Heart right ventricle (tissue), 16 donors: ENCODE data around the gene KSR2. TPM values are rescaled to one million over a fixed set of nuclear protein-coding genes. Genes with fewer than 3 reads are reported as not detected.

Experiments used
- ATAC-seq, 8 donors: fragments of 200-7000 bp; cut with Tn5 transposase; one replicate each; pipeline ENCODE4 v1.9.1; 2020; ENCODE audit warnings: mild to moderate bottlenecking in 8 of 8, moderate library complexity in 8 of 8, moderate number of reproducible peaks in 1 of 8
- DNase-seq, 2 donors: peaks; one replicate each; pipeline ENCODE4 v3.0.0-alpha.2; 2020
- H3K27ac ChIP-seq, 10 donors: fragments of 200-600 bp; sonication (generic) in 2 of 10; one replicate each; pipeline versions ENCODE4 v1.5.0 to v1.8.0; 2020 to 2022; ENCODE audit warnings: mild to moderate bottlenecking in 3 of 10
- H3K27me3 ChIP-seq, 7 donors: fragments of 200-600 bp; one replicate each; pipeline ENCODE4 v1.8.0; 2021 to 2022; ENCODE audit warnings: mild to moderate bottlenecking in 2 of 7
- H3K36me3 ChIP-seq, 9 donors: fragments of 200-600 bp; sonication (generic) in 1 of 9; one replicate each; pipeline versions ENCODE4 v1.5.0 to v1.8.0; 2020 to 2022; ENCODE audit warnings: mild to moderate bottlenecking in 2 of 9
- H3K4me1 ChIP-seq, 9 donors: fragments of 200-600 bp; sonication (generic) in 1 of 9; one replicate each; pipeline versions ENCODE4 v1.5.0 to v1.8.0; 2020 to 2022; ENCODE audit warnings: mild to moderate bottlenecking in 4 of 9
- H3K4me3 ChIP-seq, 10 donors: fragments of 200-600 bp; sonication (generic) in 2 of 10; one replicate each; pipeline versions ENCODE4 v1.5.0 to v1.8.0; 2020 to 2022; ENCODE audit warnings: mild to moderate bottlenecking in 7 of 10, moderate library complexity in 2 of 10
- H3K9me3 ChIP-seq, 11 donors: fragments of 200-600 bp in 10 of 11; sonication (generic) in 2 of 11; one replicate each; pipeline versions ENCODE4 v1.5.0 to v1.8.0; 2013 to 2022; ENCODE audit warnings: mild to moderate bottlenecking in 2 of 11, control low read depth in 1 of 11, moderate library complexity in 1 of 11
- WGBS, 2 donors: extraction: QIAGEN DNeasy Blood & Tissue Kit; methylation state at CpG; one replicate each; pipeline ENCODE4 v1.1.7; 2013; ENCODE audit warnings: inconsistent platforms in 1 of 2; 5-methylcytosine and 5-hydroxymethylcytosine counted together
- intact Hi-C, 10 donors: fragments of 100-400 bp; cut with DNase I; formaldehyde crosslinking; loops; one replicate each; pipeline versions ENCODE4 v1.11.1 to v1.14.2; 2022
- polyA plus RNA-seq, 2 donors: library from polyadenylated mRNA; stranded (reverse); fragments of 200-250 nt; gene quantifications; one replicate each; pipeline ENCODE4 v1.2.3, GENCODE V29; 2013
- total RNA-seq, 10 donors: library from RNA; stranded (reverse); fragmentation: NEBNext Ultra II Directional in 3 of 10; extraction: Animal tissue kit (Norgen Biotek cat#: 25700) in 3 of 10; gene quantifications; one replicate each; pipeline versions ENCODE4 v1.2.1 to v1.2.4, GENCODE V29; 2021 to 2023
- TF ChIP-seq, protein P1 (sequence below), 9 donors: fragments of 200-600 bp; sonication (generic) in 2 of 9; IDR thresholded peaks; one replicate each; pipeline versions ENCODE4 v1.5.0 to v1.8.0; 2021 to 2022; ENCODE audit warnings: antibody characterized with exemption in 9 of 9, mild to moderate bottlenecking in 5 of 9, moderate library complexity in 1 of 9
- donor health status: Arrhythmogenic right ventricular cardiomyopathy.
- donor health status: ischemic (EF 13 %, LVEDD 7.1; RV severe dilation, severe dysfunction).
- donor health status: healthy with polysubstance abuse.
- donor health status: DM: no; HTN: yes; CAD: no.
- donor health status: DM: no; HTN: no; CAD: no.
- donor health status: ischemic (EF 25% LVEDD 6.9; RV normal size, moderate dysfunction).
- donor health status: ischemic (EF 25% LVEDD 5.7; RV mildly dilated, moderate dysfunction).
- donor health status: healthy.
- donor health status: DM: yes; HTN: yes; CAD: no.
- donor health status: Ischemic cardiomyopathy.
- donor health status: ischemic (EF 35%, LVEDD 5.7; RV mildly dilated, moderate dysfunction).
- donor health status: nonischemic (EF 11% LVEDD 7.7; RV severe dilation, severe dysfunction).
- donor health status: DM: yes; HTN: yes; CAD: no.
- donor health status: PGD.
- donor health status: ischemic (EF 29% LVEDD 5.4; RV normal size, mild dysfunction).
- donor health status: nonischemic (EF 23%, LVEDD 6.1; RV moderate dilation, normal function).

KSR2 gene
- total and polyA plus RNA-seq, 12 donors: 0.02 TPM; not detected in 9

DNA sequence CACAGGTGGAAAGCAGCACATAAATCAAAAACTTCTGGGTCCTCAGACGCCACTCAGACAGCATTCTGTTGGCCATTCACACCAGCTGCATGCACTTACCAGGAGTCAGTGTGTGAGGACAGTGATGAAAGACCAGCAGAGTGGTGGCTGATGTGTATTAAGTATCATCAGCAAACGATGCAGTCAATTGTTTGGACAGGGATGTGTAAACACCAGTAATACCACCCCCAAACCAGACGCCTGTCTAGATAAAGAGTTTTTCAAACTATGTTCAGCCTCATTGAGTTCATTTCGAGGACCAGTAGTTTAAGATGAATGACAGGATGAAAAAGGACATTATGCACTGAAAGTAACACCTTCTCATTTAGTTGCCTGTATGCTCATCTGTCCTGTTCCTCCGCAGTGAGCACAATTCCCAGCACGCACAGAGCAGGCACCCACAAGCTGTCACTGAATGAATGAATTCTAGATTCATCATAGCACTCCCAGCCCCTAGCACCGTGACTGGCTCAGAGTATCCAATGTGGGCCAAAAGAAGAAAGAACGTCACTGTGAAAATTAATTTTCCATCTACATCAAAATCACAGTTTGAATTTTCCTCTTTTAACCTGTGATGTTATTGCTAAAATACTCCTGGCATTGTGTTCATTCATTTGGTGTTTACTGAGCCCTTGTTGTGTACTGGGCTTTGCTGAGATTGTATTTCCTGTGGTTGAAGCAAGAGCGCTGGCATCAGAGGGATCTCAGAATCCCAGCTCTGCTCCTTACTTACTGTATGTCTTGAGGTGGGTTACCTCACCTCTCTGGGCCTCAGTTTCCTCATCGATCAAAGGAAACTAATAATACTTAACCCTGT is 482.6 kb downstream of the KSR2 start:
- Histone ChIP-seq H3K27ac (no peak overlapping the region), H3K4me1 (peaks cover 0 to 9% (median 0%) of the 10 kb centered on the region in 9 donors), H3K36me3 (no peaks in the 10 kb centered on the region), H3K9me3 (peaks cover 0 to 7% (median 0%) of the 10 kb centered on the region in 11 donors), H3K27me3 (peaks cover 0 to 5% (median 0%) of the 10 kb centered on the region in 7 donors), H3K4me3 (no peak overlapping the region)
- DNase-seq: no peak
- intact Hi-C loops: no loop called here
- TF ChIP-seq, protein P1, sequence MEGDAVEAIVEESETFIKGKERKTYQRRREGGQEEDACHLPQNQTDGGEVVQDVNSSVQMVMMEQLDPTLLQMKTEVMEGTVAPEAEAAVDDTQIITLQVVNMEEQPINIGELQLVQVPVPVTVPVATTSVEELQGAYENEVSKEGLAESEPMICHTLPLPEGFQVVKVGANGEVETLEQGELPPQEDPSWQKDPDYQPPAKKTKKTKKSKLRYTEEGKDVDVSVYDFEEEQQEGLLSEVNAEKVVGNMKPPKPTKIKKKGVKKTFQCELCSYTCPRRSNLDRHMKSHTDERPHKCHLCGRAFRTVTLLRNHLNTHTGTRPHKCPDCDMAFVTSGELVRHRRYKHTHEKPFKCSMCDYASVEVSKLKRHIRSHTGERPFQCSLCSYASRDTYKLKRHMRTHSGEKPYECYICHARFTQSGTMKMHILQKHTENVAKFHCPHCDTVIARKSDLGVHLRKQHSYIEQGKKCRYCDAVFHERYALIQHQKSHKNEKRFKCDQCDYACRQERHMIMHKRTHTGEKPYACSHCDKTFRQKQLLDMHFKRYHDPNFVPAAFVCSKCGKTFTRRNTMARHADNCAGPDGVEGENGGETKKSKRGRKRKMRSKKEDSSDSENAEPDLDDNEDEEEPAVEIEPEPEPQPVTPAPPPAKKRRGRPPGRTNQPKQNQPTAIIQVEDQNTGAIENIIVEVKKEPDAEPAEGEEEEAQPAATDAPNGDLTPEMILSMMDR (IDR thresholded peaks at IDR 0.05): no peak
- WGBS, 2 donors: 62 to 69% methylated on average over 10 of the region's 10 CpGs
- no peak for ATAC-seq

DNA sequence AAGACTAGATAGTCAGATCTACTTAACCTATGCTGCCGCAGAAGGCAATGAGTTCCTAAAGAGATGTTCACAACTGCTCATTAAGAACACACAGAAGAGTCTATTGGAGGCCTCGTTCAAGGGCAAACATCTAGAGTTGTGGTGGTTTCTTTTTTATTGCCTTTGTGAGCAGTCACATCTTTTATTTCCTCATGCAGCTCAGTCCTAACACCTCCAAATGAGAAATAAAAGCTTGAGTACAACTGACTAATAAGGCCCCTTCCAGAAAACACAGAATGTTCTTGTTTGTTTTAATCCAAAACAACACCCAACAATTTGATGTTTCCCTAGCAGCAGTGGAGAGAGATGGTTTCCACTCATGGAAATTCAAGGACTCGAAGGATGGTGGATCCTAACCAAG is 483.9 kb downstream of the KSR2 start:
- no peak overlapping the region for H3K4me3 ChIP-seq
- no peaks in the 10 kb centered on the region for H3K36me3 ChIP-seq
- peaks cover 0 to 9% (median 0%) of the 10 kb centered on the region in 9 donors for H3K4me1 ChIP-seq
- no peak for DNase-seq
- H3K27ac ChIP-seq: no peak overlapping the region
- peaks cover 0 to 5% (median 0%) of the 10 kb centered on the region in 7 donors for H3K27me3 ChIP-seq
- peaks cover 0 to 7% (median 0%) of the 10 kb centered on the region in 11 donors for H3K9me3 ChIP-seq
- WGBS, 2 donors: 84 to 87% methylated on average over 3 of the region's 3 CpGs
- TF ChIP-seq, protein P1 (IDR thresholded peaks at IDR 0.05): no peak
- no peak for ATAC-seq
- intact Hi-C loops: no loop called here

DNA sequence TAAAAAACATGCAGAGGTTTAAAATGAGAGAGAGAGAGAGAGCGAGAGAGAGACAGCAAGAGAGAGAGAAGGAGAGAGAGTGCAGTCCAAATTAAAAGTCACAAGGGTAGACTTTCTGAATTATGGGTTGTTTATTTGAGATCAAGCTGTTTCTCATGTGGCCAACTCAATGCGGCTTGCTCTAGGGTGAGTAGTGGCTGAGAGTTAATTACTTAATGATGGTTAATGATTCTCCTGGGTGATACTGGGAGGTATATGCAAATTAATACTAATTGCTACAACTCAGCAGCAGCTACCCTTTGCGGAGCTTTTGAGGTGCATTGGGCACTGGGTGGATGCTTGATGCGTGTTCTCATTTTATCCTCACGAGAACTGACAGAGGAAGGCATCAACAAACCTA is 485.3 kb downstream of the KSR2 start:
- ATAC-seq (no peak), DNase-seq (no peak)
- no peak overlapping the region for H3K27ac ChIP-seq
- no peaks in the 10 kb centered on the region for H3K36me3 ChIP-seq
- intact Hi-C loops: no loop called here
- TF ChIP-seq, protein P1 (IDR thresholded peaks at IDR 0.05): no peak
- peaks cover 0 to 7% (median 0%) of the 10 kb centered on the region in 11 donors for H3K9me3 ChIP-seq
- WGBS, 2 donors: 87 to 89% methylated on average over 5 of the region's 5 CpGs
- H3K4me3 ChIP-seq: no peak overlapping the region
- H3K4me1 ChIP-seq: peaks cover 0 to 9% (median 0%) of the 10 kb centered on the region in 9 donors
- peaks cover 0 to 5% (median 0%) of the 10 kb centered on the region in 7 donors for H3K27me3 ChIP-seq

DNA sequence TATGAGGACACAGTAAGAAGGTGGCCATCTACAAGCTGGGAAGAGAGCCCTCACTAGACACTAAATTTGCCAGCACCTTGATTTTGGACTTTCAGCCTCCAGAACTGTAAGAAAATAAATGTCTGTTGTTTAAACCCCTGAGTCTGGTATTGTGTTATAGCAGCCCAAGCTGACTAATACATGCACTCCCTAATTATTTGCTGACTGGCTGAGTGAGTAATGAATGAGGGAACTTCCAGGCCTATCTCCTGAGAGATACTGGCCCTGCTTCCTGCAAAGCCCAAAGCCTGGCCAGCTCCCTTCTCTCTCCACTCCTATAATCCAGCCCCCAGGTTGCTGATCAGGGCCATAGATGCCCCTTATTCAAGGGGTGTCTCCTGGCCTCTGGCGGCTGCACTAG is 487.3 kb downstream of the KSR2 start:
- intact Hi-C loops: no loop called here
- Histone ChIP-seq H3K27me3 (peaks cover 0 to 14% (median 0%) of the 10 kb centered on the region in 7 donors), H3K4me1 (no peaks in the 10 kb centered on the region), H3K9me3 (peaks cover 0 to 7% (median 0%) of the 10 kb centered on the region in 11 donors), H3K27ac (no peak overlapping the region), H3K36me3 (no peaks in the 10 kb centered on the region), H3K4me3 (no peak overlapping the region)
- no peak for DNase-seq
- WGBS, 2 donors: 84 to 88% methylated on average over 1 of the region's 1 CpG
- ATAC-seq: no peak
- TF ChIP-seq, protein P1 (IDR thresholded peaks at IDR 0.05): no peak
